Right lobe of liver (tissue), 6 donors: ENCODE measurements around the gene GMNN. TPM values are rescaled to one million over a fixed set of nuclear protein-coding genes. Genes with fewer than 3 reads are reported as not detected.
"Not testable (repeated sequence)": the region's sequence is repeated elsewhere in the genome, so short reads cannot be mapped to it uniquely, and the experiment has no call there.

Experiments
- ATAC-seq, 4 donors: fragments of 200-7000 bp; cut with Tn5 transposase; one replicate each; pipeline ENCODE4 v1.9.1; 2020; ENCODE audit warnings: mild to moderate bottlenecking in 4 of 4, moderate library complexity in 4 of 4
- DNase-seq, 3 donors: peaks; one replicate each; pipeline ENCODE4 v3.0.0-alpha.2; 2020
- H3K27ac ChIP-seq, 3 donors: fragments of 200-600 bp; one replicate each; pipeline ENCODE4 v1.8.0; 2022
- H3K27me3 ChIP-seq, 2 donors: fragments of 200-600 bp; one replicate each; pipeline ENCODE4 v1.8.0; 2022
- H3K36me3 ChIP-seq, 4 donors: fragments of 200-600 bp; sonication (generic) in 1 of 4; one replicate each; pipeline versions ENCODE4 v1.5.1 to v1.8.0; 2017 to 2022; ENCODE audit warnings: control low read depth in 1 of 4
- H3K4me1 ChIP-seq, 4 donors: fragments of 200-600 bp; sonication (generic) in 1 of 4; one replicate each; pipeline versions ENCODE4 v1.5.1 to v1.8.0; 2017 to 2022; ENCODE audit warnings: control low read depth in 1 of 4
- H3K4me3 ChIP-seq, 3 donors: fragments of 200-600 bp; one replicate each; pipeline ENCODE4 v1.8.0; 2022
- H3K9me3 ChIP-seq, 4 donors: fragments of 200-600 bp; sonication (generic) in 1 of 4; one replicate each; pipeline versions ENCODE4 v1.5.1 to v1.8.0; 2017 to 2022; ENCODE audit warnings: control low read depth in 1 of 4
- POLR2A ChIP-seq: fragments of 450-650 bp; IDR thresholded peaks from one replicate; pipeline ENCODE4 v1.6.1; 2017; ENCODE audit warnings: antibody characterized with exemption, mild to moderate bottlenecking
- WGBS: methylation state at CpG from one replicate; pipeline ENCODE4 v1.1.6; 2018; ENCODE audit warnings: low coverage, low lambda C conversion rate; ENCODE audit not compliant: insufficient coverage; ENCODE audit errors: missing lambda C conversion rate; 5-methylcytosine and 5-hydroxymethylcytosine counted together
- intact Hi-C, 2 donors: fragments of 100-400 bp; cut with DNase I; formaldehyde crosslinking; loops; one replicate each; pipeline versions ENCODE4 v1.11.2 to v1.14.1; 2022
- total RNA-seq, 6 experiments: library from RNA; depleted of rRNA in 2 of 6; stranded (reverse); fragments of >200 nt in 2 of 6; fragmentation: NEBNext Ultra II Directional in 3 of 6; extraction: Animal tissue kit (Norgen Biotek cat#: 25700) in 3 of 6; gene quantifications; one replicate each; pipeline versions ENCODE4 v1.1.0 to v1.2.4, GENCODE V29; 2016 to 2023
- TF ChIP-seq, protein P1 (sequence below), 4 donors: fragments of 200-600 bp in 3 of 4; fragments of 450-650 bp in 1 of 4; IDR thresholded peaks; one replicate each; pipeline versions ENCODE4 v1.5.1 to v1.8.0; 2016 to 2022; ENCODE audit warnings: antibody characterized with exemption in 4 of 4, mild to moderate bottlenecking in 2 of 4
- donor health status: DM: no; HTN: yes; CAD: no.
- donor health status: DM: no; HTN: no; CAD: no.
- donor health status: DM: no; HTN: no; CAD: no.
- donor health status: DM: no; HTN: yes; CAD: no.
- donor health status: DM: no; HTN: yes; CAD: no.

GMNN gene
- total RNA-seq, 6 experiments from 2014 or later: 7.7 to 19.0 (median 8.3) TPM

DNA sequence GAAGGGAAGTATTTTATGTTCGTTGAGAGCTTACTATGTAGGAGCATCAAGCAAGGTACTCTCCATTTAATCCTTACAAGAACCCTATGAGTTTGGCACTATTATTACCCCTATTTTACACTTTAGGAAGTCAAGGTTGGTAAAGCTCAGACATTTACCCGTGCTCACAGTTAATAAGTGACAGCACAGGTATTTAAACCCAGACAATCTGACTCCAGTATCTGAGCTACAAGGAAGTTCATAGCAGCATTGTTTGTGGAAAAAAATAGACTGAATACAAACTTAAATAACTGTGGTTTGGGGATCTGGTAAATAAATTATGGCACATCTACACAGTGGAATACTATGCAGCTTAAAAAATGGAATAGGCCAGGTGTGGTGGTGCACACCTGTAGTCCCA is 21.2 kb upstream of the GMNN start:
- intact Hi-C loops: no loop called here
- Histone ChIP-seq H3K9me3 (no peaks in the 10 kb centered on the region), H3K27me3 (no peaks in the 10 kb centered on the region), H3K36me3 (no peaks in the 10 kb centered on the region), H3K27ac (no peak overlapping the region), H3K4me3 (no peak overlapping the region), H3K4me1 (no peaks in the 10 kb centered on the region)
- WGBS: 57% methylated on average over 2 of the region's 2 CpGs
- DNase-seq (no peak), ATAC-seq (no peak)
- TF ChIP-seq, protein P1, sequence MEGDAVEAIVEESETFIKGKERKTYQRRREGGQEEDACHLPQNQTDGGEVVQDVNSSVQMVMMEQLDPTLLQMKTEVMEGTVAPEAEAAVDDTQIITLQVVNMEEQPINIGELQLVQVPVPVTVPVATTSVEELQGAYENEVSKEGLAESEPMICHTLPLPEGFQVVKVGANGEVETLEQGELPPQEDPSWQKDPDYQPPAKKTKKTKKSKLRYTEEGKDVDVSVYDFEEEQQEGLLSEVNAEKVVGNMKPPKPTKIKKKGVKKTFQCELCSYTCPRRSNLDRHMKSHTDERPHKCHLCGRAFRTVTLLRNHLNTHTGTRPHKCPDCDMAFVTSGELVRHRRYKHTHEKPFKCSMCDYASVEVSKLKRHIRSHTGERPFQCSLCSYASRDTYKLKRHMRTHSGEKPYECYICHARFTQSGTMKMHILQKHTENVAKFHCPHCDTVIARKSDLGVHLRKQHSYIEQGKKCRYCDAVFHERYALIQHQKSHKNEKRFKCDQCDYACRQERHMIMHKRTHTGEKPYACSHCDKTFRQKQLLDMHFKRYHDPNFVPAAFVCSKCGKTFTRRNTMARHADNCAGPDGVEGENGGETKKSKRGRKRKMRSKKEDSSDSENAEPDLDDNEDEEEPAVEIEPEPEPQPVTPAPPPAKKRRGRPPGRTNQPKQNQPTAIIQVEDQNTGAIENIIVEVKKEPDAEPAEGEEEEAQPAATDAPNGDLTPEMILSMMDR (IDR thresholded peaks at IDR 0.05): no peak
- no peak for TF ChIP-seq POLR2A

GRCh38 chr6:24754378-24754777 is 20.4 kb upstream of the GMNN start:
- H3K9me3 ChIP-seq, DNase-seq, H3K4me3 ChIP-seq, H3K27ac ChIP-seq, H3K27me3 ChIP-seq, H3K36me3 ChIP-seq, intact Hi-C loops, H3K4me1 ChIP-seq, ATAC-seq: not testable (repeated sequence)
- WGBS: 73% methylated on average over 3 of the region's 4 CpGs

- no peak overlapping the region for H3K4me3 ChIP-seq
- no peak overlapping the region for H3K27ac ChIP-seq
- no peaks in the 10 kb centered on the region for H3K9me3 ChIP-seq
- DNase-seq (no peak), ATAC-seq (no peak)
- no peaks in the 10 kb centered on the region for H3K36me3 ChIP-seq
- TF ChIP-seq, protein P1 (IDR thresholded peaks at IDR 0.05): no peak
- TF ChIP-seq POLR2A: no peak
- H3K4me1 ChIP-seq: no peaks in the 10 kb centered on the region
- intact Hi-C loops: no loop called here
- no peaks in the 10 kb centered on the region for H3K27me3 ChIP-seq
Measured at GRCh38 chr6:24755279-24755678, 19.5 kb upstream of the GMNN start.

DNA sequence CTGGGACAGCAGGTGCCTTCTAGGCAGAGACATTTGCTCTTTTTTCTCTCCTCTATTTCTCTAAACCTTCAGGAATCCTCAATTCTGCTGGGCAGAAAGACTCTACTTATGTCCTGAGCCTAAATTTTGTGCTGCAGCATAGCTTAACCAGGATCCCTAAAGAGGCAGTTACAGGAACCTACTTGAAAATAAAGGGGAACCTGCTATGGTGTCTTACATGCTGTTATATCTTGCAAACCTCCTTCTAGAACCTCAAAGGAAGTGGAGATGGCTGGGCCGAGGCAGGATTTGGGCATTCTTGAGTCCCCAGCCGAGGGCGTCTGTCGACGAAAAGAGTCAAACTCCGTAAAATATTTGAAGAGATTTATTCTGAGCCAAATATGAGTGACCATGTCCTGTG is 17.1 kb upstream of the GMNN start:
- Histone ChIP-seq H3K27ac (no peak overlapping the region), H3K9me3 (no peaks in the 10 kb centered on the region), H3K4me1 (no peaks in the 10 kb centered on the region), H3K27me3 (no peaks in the 10 kb centered on the region), H3K4me3 (no peak overlapping the region), H3K36me3 (no peaks in the 10 kb centered on the region)
- intact Hi-C loops: no loop called here
- DNase-seq (no peak), ATAC-seq (peak in 3 of 4 donors; percentile 37 to 55 (median 39))
- WGBS: 82% methylated on average over 6 of the region's 6 CpGs
- TF ChIP-seq, protein P1 (IDR thresholded peaks at IDR 0.05): no peak
- TF ChIP-seq POLR2A: no peak

- ATAC-seq: no peak
- WGBS: 96% methylated on average over 3 of the region's 3 CpGs
Measured at GRCh38 chr6:24759718-24760117, 15.0 kb upstream of the GMNN start.

More at GRCh38 chr6:24759718-24760117, 15.0 kb upstream of the GMNN start:
- H3K4me1 ChIP-seq: no peaks in the 10 kb centered on the region
- TF ChIP-seq POLR2A: no peak
- TF ChIP-seq, protein P1 (IDR thresholded peaks at IDR 0.05): no peak
- no peak for DNase-seq
- no peaks in the 10 kb centered on the region for H3K9me3 ChIP-seq
- H3K36me3 ChIP-seq: no peaks in the 10 kb centered on the region
- intact Hi-C loops: loop anchor here (10.0 kb wide), 2 partner anchors 45 to 175 kb away; partner anchors contain the start of gene C6orf62 (in 1 of the 2)
- H3K27me3 ChIP-seq: no peaks in the 10 kb centered on the region
- no peak overlapping the region for H3K27ac ChIP-seq
- H3K4me3 ChIP-seq: no peak overlapping the region
